Endothelial cell of umbilical vein (primary cell): ENCODE results near the gene KCNA2. TPM values are rescaled to one million over a fixed set of nuclear protein-coding genes. Genes with fewer than 3 reads are reported as not detected.
A peak's percentile ranks its signal among the peaks of the same experiment; 100 is the strongest.

Experiments
- BruUV-seq: library from RNA; stranded (reverse); fragments of 400-500 nt; replicated peaks from 2 replicates; lab custom pipeline; 2021; lab: Mats Ljungman, UMichigan
- CTCF ChIA-PET: fragments of 300-600, 350-600 bp; sonication (Branson Sonifier 250); formaldehyde crosslinking; loops from one replicate; lab custom pipeline; 2021; ENCODE audit warnings: antibody characterized with exemption, inconsistent platforms; lab: Charles Lee
- POLR2A ChIA-PET: fragments of 300-600, 350-600 bp; sonication (Branson Sonifier 250); formaldehyde crosslinking; loops from one replicate; lab custom pipeline; 2021; ENCODE audit warnings: antibody characterized with exemption, inconsistent platforms; lab: Charles Lee
- DNase-seq: peaks from one replicate; pipeline ENCODE4 v3.0.0-alpha.2; 2011; ENCODE audit warnings: low read depth, low spot score
- FAIRE-seq: peaks from 2 replicates; lab custom pipeline; 2011; peaks lifted over from hg19 to GRCh38; lab: Jason Lieb, UNC
- H2AFZ ChIP-seq: 2 replicates; pipeline ENCODE4 v1.6.0; 2012; ENCODE audit warnings: low read depth, low read length, control low read depth, inconsistent platforms
- H3K27ac ChIP-seq: 2 replicates; pipeline ENCODE4 v1.5.1; 2011; ENCODE audit warnings: low read depth, mild to moderate bottlenecking, control low read depth, low read length, moderate library complexity; ENCODE audit not compliant: insufficient read depth
- H3K27me3 ChIP-seq, 2 experiments: 2 replicates each; pipeline versions ENCODE4 v1.6.0 to v1.6.1; 2011; ENCODE audit warnings: low read length in 2 of 2, mixed read lengths in 1 of 2; ENCODE audit not compliant: control insufficient read depth in 2 of 2, insufficient read depth in 2 of 2
- H3K36me3 ChIP-seq, 2 experiments: 2 replicates in 1 of 2; 3 replicates in 1 of 2; pipeline ENCODE4 v1.5.1; 2011; ENCODE audit warnings: low read length in 2 of 2, mild to moderate bottlenecking in 1 of 2, moderate library complexity in 1 of 2; ENCODE audit not compliant: control insufficient read depth in 2 of 2, insufficient read depth in 2 of 2; ENCODE audit errors: extremely low read depth in 1 of 2
- H3K4me1 ChIP-seq: 3 replicates; pipeline ENCODE4 v1.5.1; 2011; ENCODE audit warnings: mild to moderate bottlenecking, low read length; ENCODE audit not compliant: control insufficient read depth, insufficient read depth; ENCODE audit errors: extremely low read depth
- H3K4me2 ChIP-seq: 2 replicates; pipeline ENCODE4 v1.6.1; 2011; ENCODE audit warnings: low read length, control low read depth, mixed read lengths; ENCODE audit not compliant: insufficient read depth
- H3K4me3 ChIP-seq, 3 experiments: fragments of 200-600 bp in 1 of 3; sonication (generic), shearing (Covaris generic) in 1 of 3; replicated peaks in 1 of 3; 2 replicates each; pipeline ENCODE4 v1.5.1; 2011 to 2016; ENCODE audit warnings: control low read depth in 3 of 3, low read length in 3 of 3, mild to moderate bottlenecking in 2 of 3, inconsistent platforms in 1 of 3, low read depth in 1 of 3, moderate library complexity in 1 of 3; ENCODE audit not compliant: insufficient read depth in 1 of 3
- H3K79me2 ChIP-seq: 2 replicates; pipeline ENCODE4 v1.6.0; 2012; ENCODE audit warnings: low read length, inconsistent platforms; ENCODE audit not compliant: control insufficient read depth, insufficient read depth
- H3K9ac ChIP-seq: replicated peaks from 2 replicates; pipeline ENCODE3; 2011; ENCODE audit warnings: low read length, control low read depth; ENCODE audit not compliant: insufficient read depth; ENCODE audit errors: extremely low read depth
- H3K9me1 ChIP-seq: replicated peaks from 3 replicates; pipeline ENCODE4 v1.6.0; 2011; ENCODE audit warnings: mild to moderate bottlenecking, low read length; ENCODE audit not compliant: control insufficient read depth, insufficient read depth; ENCODE audit errors: extremely low read depth
- H3K9me3 ChIP-seq: replicated peaks from 2 replicates; pipeline ENCODE4 v1.5.1; 2012; ENCODE audit warnings: low read length, inconsistent platforms; ENCODE audit not compliant: control insufficient read depth, insufficient read depth
- H4K20me1 ChIP-seq: replicated peaks from 2 replicates; pipeline ENCODE3; 2011; ENCODE audit warnings: mild to moderate bottlenecking, low read length; ENCODE audit not compliant: control insufficient read depth, insufficient read depth; ENCODE audit errors: extremely low read depth
- EZH2 ChIP-seq: IDR thresholded peaks from 2 replicates; pipeline ENCODE4 v1.6.1; 2012; ENCODE audit warnings: borderline replicate concordance, low read depth, mild to moderate bottlenecking, moderate library complexity, low read length, inconsistent platforms; ENCODE audit not compliant: severe bottlenecking
- MYC ChIP-seq: IDR thresholded peaks from one replicate; pipeline ENCODE4 v1.6.1; 2011; ENCODE audit warnings: mild to moderate bottlenecking, low read depth, low read length
- POLR2A ChIP-seq: IDR thresholded peaks from 2 replicates; pipeline ENCODE4 v1.6.1; 2012; ENCODE audit warnings: low read depth, mild to moderate bottlenecking, control low read depth, low read length
- dilution Hi-C: fragments of 300-500 bp; cut with MboI; formaldehyde crosslinking; loops from one replicate; pipeline ENCODE4 v1.15.0; 2019; ENCODE audit warnings: low sequenced_read_pairs; ENCODE audit not compliant: extremely low pct_ligation_motif_present
- intact Hi-C: fragments of 100-400 bp; cut with micrococcal nuclease; formaldehyde crosslinking; loops from one replicate; pipeline ENCODE4 v1.10.0; 2022
- polyA plus RNA-seq, 4 experiments: library from polyadenylated mRNA; depleted of rRNA in 3 of 4; stranded (reverse) in 3 of 4; unstranded in 1 of 4; fragments of >200 nt; gene quantifications; 2 replicates each; pipeline versions ENCODE4 v1.2.1 to v1.2.3, GENCODE V29; 2011 to 2012; ENCODE audit warnings: missing spikeins in 1 of 4
- total RNA-seq: library from RNA; stranded (reverse); gene quantifications from 2 replicates; pipeline ENCODE4 v1.2.3, GENCODE V29; 2021
- TF ChIP-seq, protein P1 (sequence below), 2 donors: IDR thresholded peaks; 1 replicate in 1 of 2; 2 replicates in 1 of 2; pipeline ENCODE4 v1.5.1; 2011; ENCODE audit warnings: low read length in 2 of 2, mild to moderate bottlenecking in 2 of 2, moderate library complexity in 2 of 2, control low read depth in 1 of 2, inconsistent platforms in 1 of 2, low read depth in 1 of 2; ENCODE audit not compliant: insufficient read depth in 1 of 2; ENCODE audit errors: extremely low read depth in 1 of 2

The KCNA2 gene
- total and polyA plus RNA-seq, 2 donors (not counting 3 experiments of a cell fraction or from before 2014, with no cell fraction given) = not detected

DNA sequence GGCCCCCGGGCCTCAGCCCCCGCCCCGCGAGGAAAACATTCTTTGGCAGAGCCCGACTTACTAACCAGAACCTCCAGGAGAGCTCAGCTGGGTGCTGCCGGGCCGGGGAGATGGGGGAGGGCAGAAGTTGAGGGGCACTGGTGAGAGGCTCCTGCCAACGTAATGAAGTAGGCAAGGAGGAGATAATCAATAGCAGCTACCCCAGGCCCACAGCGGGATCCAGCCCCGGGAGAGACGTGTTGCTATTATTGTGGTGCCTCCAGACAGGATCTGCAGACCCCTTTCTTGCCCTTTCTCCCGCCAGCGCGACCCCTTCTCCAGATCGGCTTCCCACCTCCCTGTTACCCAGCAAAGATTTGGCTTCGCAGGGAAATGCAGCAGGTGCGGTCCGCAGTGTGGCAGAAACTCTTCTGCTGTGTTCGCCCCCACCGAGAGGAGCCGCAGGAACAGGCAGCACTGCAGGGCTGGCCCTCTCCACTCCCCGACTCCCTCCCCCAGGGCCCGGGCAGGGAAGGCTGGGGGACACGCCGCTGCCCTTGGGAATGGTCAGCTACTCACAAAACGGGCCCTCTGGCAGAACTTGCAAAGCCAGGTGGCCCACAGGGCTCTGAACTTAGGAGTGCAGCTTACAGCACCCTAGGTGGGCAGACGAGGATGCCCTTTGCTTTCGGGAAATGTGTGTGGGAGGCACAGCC lies 1.5 kb upstream of the KCNA2 start:
- Histone ChIP-seq H2AFZ (no peak overlapping the region), H3K9me1 (no peaks in the 10 kb centered on the region), H3K9ac (no peak overlapping the region), H3K79me2 (no peaks in the 10 kb centered on the region), H3K27me3 (peaks cover 50 to 60% of the 10 kb centered on the region in 2 experiments), H3K4me3 (no peak overlapping the region), H3K36me3 (no peaks in the 10 kb centered on the region), H4K20me1 (no peaks in the 10 kb centered on the region), H3K4me2 (no peak overlapping the region), H3K9me3 (no peaks in the 10 kb centered on the region), H3K27ac (no peak overlapping the region), H3K4me1 (no peaks in the 10 kb centered on the region)
- dilution Hi-C loops (no loop called here), intact Hi-C loops (loop anchor here (5.0 kb wide), 1 partner anchor 45 kb away; no protein-coding TSS in a partner anchor)
- BruUV-seq = no TSS peak
- DNase-seq (no peak), FAIRE-seq (no peak)
- POLR2A ChIA-PET = no interaction called here
- TF ChIP-seq MYC (no peak), EZH2 (peak; percentile 35)
- CTCF ChIA-PET = interaction anchor here (3.5 kb wide), 1 partner anchor 12 kb away, joined by 18 read pairs; no protein-coding TSS in a partner anchor

DNA sequence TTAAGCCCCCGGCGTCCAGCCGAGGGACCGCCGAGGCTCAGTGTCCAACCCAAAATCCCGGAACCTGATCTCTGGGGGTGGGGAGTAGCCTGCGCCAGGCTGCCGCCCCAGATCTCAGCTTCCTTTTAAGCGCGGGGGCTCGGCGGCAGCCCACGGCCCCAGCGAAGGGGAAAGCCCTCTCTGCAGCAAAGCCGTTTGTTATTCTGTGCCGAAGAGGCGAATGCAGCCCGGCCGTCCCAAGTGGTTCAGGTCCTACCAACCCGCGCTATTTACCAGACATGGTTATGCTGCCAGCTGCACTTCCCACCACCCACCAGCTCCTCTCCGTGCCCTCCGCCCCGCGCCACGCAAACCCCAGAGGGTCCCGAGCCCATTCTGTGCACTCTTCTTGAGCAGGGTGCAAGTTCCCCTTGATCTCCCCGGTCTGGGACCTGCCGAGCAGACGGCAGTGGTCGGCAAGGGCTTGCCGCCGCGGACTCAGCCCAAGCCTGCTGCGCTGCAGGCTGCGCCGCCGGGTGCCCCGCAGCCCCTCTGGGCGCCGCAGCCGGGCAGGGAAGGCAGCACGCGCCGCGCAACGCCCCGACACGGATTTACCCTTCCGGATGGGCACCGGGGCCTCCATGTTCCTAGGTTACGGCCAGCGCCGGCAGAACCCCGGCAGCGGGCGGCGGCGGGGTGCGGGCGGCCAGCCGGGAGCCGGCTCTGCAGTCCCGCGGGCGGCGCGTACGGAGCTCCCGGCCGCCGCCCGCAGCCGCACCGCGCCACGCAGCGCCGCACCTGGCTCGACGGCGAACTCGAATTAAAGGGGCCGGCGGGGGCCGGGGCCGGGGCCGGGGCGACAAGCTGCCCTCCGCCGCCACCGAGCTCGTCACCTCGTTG lies 738 bp upstream of the KCNA2 start:
- FAIRE-seq (no peak), DNase-seq (peak; percentile 10)
- H4K20me1 ChIP-seq = no peaks in the 10 kb centered on the region
- no peaks in the 10 kb centered on the region for H3K9me1 ChIP-seq
- no peak overlapping the region for H2AFZ ChIP-seq
- H3K9ac ChIP-seq = no peak overlapping the region
- POLR2A ChIA-PET = no interaction called here
- intact Hi-C loops (loop anchor here (5.0 kb wide), 1 partner anchor 45 kb away; no protein-coding TSS in a partner anchor), dilution Hi-C loops (no loop called here)
- H3K9me3 ChIP-seq = no peaks in the 10 kb centered on the region
- TF ChIP-seq POLR2A = no peak
- TF ChIP-seq, protein P1, sequence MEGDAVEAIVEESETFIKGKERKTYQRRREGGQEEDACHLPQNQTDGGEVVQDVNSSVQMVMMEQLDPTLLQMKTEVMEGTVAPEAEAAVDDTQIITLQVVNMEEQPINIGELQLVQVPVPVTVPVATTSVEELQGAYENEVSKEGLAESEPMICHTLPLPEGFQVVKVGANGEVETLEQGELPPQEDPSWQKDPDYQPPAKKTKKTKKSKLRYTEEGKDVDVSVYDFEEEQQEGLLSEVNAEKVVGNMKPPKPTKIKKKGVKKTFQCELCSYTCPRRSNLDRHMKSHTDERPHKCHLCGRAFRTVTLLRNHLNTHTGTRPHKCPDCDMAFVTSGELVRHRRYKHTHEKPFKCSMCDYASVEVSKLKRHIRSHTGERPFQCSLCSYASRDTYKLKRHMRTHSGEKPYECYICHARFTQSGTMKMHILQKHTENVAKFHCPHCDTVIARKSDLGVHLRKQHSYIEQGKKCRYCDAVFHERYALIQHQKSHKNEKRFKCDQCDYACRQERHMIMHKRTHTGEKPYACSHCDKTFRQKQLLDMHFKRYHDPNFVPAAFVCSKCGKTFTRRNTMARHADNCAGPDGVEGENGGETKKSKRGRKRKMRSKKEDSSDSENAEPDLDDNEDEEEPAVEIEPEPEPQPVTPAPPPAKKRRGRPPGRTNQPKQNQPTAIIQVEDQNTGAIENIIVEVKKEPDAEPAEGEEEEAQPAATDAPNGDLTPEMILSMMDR (IDR thresholded peaks at IDR 0.05; ENCODE audit: extremely low read depth in 1 of 2, insufficient read depth in 1 of 2, low read depth in 1 of 2, low read length in 2 of 2) = no peak
- peak; percentile 94 for TF ChIP-seq EZH2
- no TSS peak for BruUV-seq
- H3K4me1 ChIP-seq = no peaks in the 10 kb centered on the region
- H3K27ac ChIP-seq = no peak overlapping the region
- H3K4me2 ChIP-seq = no peak overlapping the region
- CTCF ChIA-PET = interaction anchor here (1.3 to 3.5 kb wide), 2 partner anchors 12 to 111 kb away, joined by 4 to 18 read pairs; no protein-coding TSS in a partner anchor
- no peaks in the 10 kb centered on the region for H3K36me3 ChIP-seq
- peaks cover 50 to 56% of the 10 kb centered on the region in 2 experiments for H3K27me3 ChIP-seq
- no peak overlapping the region for H3K4me3 ChIP-seq
- H3K79me2 ChIP-seq = no peaks in the 10 kb centered on the region
